Stimulated activated naive CD4-positive, alpha-beta T cell treated with Interleukin-2 at 50 U/mL for 16 hours (primary cell): ENCODE measurements around the gene KRT36.

Experiments
- DNase-seq: peaks from one replicate; lab custom pipeline; 2025; lab: John Stamatoyannopoulos, UW

KRT36 gene

DNA sequence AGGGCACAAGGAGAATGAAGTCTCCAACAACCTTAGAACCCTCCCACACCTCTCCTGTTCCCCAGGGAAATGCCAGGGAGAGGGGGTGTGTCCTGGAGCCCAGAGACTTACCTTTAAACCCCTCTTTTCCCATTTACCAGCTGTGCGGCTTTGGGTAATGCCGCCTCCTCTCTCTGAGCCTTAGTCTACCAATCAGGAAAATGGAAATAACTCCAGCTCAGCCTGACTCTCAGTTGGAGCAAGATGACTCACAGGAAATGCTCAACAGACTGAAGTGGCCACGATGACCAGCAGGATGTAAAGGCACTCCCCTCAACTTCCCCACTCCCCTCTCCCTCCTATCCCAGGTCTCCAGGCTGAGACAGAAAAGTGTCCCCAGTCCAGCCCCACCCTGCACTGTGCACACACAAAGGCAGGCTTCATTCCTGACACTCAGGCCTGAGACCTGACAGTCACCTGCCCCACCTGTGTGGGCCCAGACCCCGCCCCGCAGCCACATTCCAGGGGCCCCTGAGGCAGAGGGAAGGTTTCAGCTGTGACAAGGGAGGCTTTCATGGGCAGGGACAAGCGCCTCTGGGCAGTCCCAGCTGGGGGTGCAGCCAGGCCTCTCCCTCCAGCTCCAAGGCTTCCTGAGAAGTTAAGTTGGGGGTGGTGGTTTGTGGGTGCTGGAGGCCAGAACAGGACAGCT is 32.0 kb upstream of the KRT36 start:
- DNase-seq, result no peak

DNA sequence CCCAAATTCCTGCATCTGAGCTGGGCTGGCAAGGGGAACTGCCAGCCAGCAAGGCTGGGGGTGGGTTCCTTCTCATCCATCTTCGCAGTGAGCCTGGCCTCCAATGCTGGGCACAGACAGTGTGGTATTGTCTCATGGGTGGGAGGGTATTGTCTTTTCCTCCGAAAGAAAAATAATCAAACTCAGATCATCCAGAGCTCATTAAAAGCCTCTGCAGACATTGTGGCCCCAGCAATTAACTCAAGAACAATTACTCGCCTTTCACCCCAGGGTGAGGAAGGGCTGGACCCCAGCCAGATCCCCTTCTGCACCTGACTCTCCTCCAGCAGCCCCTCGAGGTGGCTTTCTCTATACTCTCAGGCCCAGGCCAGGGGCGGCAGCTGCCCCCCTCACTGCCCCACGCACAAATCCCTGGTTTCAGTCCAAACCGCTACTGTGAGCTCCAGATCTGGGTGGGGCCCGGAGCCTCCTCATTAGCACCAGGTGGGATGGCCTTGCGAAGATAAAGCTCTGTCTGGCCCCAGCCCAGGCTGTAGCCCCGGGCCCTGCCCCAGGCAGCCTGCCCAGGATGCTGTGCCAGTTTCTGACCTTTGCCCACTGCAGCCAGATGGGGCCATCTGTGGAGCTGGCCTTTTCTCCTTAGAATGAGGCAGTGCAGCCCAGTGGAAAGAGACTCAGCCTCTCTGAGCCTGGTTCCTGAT is 31.3 kb upstream of the KRT36 start:
- DNase-seq, result no peak

DNA sequence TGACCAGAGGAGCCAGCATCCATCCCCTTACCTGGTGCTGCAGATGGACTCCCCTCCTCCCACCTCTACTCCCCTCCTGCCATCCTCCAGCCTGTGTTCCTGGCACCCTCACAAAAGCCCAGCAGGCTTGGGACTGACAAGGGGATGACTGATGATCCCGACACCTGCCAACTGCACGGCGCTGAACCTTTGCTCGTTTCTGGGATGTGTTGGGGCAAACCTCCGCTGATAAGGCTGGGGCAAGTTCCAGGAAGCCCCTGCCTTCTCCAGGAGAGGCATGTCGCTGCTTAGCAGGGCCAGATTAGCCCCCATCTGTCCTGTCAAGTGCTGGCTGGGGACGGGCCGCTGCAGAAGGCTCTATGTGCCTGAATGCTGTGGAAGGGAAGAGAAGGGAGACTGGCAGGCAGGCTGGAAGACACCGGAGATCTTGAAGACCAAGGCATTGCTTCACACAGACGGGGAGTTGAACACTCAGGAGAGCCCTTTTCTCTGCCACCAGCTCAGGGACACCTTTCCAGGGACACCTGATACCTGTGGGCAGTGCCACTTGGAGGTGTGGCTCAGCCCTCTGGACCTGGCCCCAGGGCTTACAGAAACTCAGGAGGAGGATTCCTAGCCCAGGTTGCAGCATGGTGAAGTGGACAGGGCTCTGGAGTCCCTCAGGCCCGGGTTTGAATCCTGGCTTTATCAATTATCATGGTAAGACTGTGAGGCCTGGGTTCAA is 30.0 kb upstream of the KRT36 start:
- no peak for DNase-seq

DNA sequence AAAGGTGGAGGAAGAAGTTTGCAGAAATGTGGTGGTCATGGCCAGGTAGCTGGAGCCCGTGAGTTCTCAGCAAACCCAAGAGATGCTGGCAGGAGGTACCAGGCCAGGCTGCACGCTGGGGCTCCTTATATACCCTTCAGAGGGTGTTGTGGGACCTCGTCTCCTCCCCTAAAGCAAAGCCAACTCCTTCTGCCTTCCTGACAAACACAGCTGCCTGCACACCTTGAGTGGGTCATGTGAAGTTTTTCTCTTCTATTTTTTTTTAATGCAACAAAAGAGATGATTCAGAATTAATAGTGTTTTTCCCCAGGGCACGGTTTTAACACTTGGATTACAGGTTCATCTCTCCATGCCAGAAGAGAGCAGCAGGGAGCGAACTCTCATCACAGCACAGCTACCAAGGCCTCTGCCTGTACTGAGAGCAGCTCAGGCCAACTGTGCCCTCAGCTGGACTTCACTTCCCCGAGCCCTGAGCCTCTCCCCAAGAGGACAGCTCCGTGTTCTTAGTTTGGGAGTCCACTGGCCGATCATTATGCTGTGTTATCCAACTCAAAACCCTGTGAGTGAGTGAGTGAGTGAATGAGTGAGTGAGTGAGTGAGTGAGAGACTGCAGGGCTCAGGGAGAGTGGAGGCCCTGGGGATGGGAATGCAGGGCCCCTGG is 29.2 kb upstream of the KRT36 start, which contains the start of gene KRT15:
Gene KRT15, minus strand, starts transcription at position 102 of the 661 bp plus-strand sequence. Its CDS starts 63 bp downstream, at position 39.
- no peak for DNase-seq

DNA sequence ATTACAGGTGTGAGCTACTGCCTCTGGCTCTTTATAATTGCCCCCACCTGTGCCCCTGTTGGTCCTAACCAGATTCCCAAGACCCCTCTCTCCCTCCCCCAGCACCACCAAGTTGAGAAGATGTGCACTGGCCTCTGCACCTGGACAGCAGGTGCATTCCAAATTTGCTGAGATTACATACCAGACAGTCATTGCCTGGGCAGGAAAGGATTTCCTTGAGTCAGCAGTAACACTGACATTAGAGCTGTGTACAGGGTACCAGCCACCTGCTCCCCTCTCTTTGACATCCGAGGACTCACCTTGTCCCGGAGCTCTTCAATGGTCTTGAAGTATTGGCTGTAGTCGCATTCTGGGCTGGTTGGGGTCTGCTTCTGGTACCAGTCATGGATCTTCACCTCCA is 28.3 kb upstream of the KRT36 start:
- DNase-seq, result no peak

DNA sequence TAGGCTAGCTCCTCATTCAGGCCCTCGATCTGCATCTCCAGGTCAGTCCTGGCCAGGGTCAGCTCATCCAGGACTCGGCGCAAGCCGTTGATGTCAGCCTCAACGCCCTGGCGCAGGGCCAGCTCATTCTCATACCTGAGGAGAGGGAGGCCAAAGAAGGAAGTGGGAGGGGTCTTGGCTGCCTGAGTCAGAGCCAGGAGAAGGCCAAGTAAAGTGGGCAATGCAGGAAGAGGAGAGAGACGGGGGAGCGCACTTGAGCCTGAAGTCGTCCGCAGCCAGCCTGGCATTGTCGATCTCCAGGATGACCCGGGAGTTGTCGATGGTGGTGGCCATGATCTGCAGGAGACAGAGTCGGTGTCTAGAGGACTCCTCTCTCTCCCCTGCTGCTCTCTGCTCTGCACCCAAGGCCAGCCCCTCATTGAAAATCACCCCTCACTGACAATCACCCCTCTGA is 27.1 kb upstream of the KRT36 start:
- no peak for DNase-seq

DNA sequence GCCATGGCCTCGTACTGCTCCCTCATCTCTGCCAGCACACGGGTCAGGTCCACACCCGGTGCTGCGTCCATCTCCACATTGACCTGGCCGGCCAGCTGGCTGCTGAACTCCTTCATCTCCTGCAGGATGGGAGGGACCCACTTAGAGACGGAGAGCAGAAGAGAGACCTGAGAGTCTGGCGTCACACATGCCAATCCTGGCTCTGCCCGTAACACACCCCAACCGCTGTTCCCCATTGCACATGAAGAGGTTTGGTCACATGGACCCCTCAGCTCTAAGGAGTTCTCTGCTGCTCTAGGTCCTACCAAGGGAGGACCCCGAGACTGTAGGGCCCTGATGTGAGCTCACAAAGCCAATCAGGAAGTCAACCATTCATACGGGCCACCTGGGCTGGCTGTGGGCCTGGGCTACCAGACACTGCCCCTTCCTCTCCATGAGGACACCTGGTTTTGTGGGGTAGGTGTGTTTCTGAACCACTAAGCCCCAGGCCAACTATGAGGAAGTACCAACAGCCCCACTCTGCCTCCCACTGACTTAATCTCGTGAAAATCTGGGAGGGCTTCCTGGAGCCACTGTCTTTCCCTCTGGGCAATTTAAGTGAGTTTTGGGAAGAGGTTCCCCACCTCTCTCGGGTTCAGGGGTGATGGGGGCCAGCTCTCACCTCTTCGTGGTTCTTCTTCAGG is 26.6 kb upstream of the KRT36 start:
- DNase-seq, result no peak

DNA sequence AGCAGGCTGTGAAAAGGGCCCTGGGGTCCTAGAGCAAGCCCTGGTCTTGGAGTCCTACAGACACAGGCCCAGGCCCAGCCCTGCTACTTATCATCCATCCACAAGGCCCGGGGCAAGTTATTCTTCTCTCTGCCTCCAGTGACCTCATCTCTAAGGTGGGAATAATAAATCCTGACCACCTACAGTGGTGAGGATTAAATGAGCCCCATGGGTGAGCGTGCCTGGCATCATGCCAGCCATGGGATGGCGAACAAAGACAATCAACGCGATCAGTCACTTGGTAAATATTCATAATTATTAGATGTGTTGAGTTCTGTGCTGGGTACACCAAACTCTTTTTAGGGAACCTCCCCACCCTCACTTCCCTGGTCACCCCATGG is 23.4 kb upstream of the KRT36 start:
- no peak for DNase-seq

DNA sequence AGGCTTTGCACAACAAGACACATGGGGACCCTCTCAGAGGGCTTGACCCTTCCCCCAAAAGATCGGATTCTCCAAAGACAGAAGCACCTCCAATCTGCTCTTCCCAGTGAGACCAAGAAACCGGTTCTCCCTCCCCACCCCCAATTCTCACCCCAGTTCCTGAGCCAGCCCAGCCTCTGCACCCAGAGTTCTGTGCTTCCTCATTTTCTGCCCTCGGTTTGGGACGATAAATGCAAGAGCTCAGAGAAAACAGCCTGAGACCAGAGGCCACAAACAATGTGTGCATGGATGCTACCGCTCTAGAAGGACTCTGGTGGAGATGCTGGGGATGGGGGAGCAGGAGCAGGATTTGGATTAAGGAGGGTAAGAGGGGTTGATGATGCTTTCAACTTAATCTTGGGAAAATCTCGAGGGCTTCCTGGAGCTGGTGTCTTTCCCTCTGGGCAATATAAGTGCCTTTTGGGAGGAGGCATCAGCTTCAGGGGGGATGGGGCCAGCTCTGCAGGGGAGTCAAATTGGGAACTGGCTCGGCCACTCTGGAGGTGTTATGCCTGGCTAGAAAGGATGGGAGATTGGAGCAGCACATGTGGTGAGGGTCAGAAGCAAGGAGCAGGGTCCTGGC is 22.9 kb upstream of the KRT36 start:
- DNase-seq, result no peak

DNA sequence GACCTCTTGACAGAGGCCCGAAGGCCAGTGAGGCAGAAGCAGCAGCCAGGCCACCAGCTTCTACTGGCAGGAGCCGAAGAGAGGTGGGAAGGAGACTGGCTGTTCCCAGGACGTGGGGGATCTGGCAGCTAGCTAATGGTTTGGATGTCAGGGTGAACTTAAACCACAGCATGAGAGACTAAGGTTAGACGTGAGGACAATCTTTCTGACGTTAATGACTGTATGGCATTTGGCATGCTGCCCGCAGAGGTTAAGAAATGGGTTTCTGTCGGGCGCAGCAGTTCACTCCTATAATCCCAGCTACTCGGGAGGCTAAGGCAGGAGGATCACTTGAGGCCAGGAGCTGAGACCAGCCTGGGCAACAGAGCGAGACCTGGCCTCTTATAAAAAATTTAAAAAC is 22.0 kb upstream of the KRT36 start:
- DNase-seq, result no peak

DNA sequence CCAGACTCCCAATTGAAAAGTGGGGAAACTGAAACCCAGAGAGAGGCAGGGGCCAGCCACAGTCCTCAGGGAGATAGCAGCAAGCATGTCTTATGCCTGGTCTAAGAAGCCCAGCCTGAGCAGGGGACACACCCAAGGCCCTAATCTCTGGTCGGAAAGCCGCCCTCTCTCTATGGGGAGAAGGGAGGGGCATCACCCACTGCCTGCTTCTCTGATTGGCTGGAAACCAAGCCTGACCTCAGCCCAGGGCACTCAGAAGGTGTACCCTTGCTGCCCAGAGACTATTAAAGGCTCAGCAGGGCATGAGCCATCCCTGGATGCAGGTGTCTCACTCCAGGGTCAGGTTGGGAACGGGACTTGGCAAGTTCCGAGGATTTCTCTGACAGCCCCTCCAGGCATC is 21.4 kb upstream of the KRT36 start:
- DNase-seq, result no peak

DNA sequence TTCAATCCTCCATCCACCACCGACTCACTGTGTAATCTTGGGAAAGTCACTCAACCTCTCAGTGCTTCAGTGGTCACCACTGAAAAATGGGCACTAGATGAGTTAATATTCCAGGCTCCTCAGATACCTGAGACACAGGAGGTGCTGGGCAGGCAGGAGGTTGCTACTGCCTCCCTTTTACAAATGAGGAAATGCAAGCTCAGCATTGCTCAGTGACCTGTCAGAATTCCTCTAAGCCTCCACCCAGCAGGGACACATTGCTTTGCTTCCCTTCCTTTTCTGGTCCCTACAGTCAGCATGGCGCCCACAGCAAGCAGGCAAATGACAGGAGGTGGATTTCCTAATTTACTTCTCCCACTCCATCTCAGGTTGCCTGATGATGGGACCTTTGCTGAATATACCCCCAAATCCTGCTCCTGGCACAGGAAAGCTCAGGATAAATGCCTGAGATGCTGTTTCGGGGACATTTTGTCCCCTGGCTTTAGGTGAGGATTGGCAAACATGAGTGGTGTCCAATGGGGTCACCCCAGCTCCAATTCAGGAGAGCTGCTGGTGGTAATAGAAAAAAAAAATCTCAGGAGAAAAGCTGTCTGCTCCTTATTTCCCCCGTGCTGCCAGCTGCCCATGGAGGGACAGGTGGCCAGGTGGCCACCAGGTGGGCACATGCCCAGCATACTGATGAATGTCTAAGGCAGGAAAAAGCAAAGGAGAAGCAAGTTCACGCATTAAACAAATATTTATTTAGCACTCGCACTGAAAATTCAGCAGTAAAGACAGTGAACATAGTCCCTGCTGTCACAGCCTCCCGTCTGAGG is 20.7 kb upstream of the KRT36 start:
- no peak for DNase-seq

DNA sequence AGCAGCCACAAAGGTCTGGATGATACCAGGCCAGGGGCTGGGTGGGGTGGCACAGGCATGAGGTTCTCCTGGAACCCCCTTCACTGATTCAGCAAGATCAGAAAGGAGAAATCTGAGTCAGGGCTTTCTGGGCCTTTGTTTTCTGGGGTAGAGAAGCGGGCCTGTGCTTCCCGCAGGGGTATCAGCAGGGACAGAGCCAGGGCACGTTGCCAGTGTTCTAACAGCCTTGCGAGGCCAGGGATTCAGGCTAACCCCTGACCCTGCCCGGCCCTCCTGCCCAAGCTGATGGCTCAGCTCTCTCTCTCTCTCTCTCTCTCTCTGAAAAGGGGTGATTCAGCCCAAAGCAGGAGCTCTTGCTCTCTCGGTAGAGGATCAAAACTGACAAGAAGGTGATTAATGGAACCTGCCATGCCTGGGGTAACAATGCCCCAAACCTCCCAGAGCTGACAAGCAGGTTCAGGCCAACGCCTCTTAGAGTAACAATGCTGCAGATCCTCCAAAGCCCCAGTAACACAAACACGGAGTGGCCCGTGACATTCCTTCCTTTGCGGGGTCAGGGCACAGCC is 17.7 kb upstream of the KRT36 start:
- DNase-seq, result no peak

DNA sequence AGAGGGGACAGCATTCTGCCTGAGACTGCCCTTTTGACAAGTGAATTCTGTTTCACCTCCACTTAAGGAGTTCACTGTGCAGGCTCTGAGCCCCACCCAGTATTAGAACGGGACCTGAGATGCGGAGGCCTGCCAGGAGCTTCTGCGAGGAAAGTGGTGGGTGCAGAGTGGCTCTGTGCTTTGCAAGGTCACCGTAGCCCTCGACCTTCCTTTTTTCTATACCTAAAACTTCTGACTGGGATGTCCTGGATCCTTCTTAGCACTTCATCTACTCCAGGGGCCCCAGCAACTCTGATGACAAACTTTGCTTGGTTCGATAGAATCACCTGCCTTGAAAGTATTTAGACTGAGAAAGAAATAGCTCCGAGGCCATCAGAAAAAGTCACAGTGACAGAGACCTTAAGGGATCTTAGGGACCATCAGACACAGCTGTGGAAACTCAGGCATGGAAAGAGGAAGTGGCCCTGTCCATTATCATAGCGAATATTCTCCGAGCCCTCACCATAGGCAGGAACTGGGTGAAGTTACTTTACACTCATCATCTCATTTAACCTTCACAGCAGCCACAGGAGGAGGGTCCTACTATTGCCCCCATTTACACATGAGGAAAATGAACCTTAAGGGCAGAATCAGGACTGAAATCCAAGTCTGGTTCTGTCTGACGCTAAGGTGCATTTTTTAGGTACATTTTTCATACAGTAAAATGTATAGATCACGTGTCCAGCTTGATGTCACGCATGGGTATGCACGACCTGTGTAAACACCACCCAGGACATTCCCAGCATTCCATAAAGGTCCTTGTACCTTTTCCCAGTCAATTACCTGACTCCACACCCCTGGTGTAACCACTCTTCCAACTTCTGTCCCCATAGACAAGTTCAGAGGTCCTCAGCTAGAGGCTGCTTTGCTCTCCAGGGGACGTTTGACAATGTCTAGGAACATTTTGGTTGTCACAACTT is 16.4 kb upstream of the KRT36 start:
- no peak for DNase-seq

DNA sequence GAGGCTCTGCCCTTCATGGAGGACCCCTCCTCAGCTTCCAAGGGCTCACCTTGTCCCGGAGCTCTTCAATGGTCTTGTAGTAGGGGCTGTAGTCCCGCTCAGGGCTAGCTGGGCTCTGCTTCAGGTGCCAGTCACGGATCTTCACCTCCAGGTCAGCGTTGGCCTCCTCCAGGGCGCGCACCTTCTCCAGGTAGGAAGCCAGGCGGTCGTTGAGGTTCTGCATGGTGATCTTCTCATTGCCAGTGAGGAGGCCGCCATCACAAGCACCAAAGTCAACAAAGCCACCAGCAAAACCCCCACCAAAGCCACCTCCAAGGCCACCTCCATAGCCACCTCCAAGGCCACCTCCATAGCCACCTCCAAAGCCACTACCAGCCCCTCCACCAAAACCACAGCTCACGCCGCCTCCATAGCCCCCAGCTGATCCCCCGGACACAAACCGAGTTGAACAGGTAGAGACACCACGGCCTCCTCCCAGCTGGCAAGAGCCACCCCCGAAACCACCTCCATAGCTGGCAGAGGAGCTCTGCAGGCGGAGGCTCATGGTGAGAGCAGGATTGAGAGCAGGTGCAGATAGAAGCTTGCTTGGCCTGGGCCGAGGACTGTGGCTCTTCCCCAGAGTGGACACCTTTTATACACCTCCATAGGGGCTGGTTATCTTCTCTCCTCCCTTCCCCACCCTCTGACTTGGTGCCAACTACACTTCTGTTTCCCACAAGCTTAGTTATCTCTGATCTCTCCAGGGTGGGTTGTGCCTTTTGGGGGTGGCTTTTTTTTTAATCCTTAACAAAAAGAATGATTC is 15.5 kb upstream of the KRT36 start, which contains the start of gene KRT13:
Gene KRT13, minus strand, starts transcription at position 606 of the 802 bp plus-strand sequence. Its CDS starts 62 bp downstream, at position 544.
- no peak for DNase-seq

DNA sequence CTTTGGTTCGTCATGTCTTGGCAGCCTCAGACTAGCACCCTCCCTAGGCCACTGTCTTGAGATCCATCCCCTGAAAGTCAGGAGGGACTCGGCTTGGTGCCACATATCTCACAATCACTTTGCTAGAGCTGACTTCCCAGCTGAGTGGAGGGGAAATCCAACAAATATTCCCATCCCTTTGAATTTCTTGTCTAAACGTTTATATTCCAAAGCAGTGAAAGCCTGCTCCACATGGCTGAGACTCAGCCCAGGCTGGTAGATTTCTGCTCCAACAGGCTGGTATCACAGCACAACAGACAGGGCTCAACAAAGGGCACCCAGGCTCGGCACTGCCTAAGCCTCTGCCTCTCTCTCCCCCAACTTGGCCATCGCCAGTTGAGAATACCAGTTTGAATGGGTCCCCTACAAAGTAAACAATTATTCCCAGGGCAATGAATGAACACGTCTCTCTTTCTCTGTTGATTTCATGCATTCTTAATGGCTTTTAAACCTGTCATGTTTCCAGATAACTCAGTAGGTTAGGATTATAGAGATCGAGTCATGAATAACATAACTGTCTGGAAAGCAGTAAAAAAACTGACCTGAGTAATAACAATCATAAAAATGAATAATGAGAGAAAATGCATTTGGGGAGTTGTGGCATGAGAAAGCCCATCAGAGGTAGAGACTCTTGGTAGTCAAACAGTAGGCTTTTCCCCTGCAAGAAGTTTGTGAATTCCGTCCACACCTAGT is 14.7 kb upstream of the KRT36 start:
- DNase-seq, result no peak

DNA sequence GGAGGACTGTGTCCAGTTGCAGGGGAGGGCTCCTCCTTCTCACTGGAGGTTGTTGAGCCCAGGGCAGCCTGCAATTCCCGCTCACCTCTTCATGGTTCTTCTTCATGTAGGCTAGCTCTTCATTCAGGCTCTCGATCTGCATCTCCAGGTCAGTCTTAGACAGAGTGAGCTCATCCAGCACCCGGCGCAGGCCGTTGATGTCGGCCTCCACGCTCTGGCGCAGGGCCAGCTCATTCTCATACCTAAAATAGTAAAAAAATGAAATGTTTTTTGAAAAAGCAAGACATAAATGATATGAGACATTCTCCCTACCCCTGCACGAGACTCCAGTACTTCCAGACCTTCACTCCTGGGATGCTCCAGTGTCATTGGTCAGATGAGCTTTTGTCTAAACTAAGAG is 13.5 kb upstream of the KRT36 start:
- no peak for DNase-seq
